HG03520 (cell line): Measurements from ENCODE around the gene WNT9B.
"Not testable (repeated sequence)": the region's sequence is repeated elsewhere in the genome, so short reads cannot be mapped to it uniquely, and the experiment has no call there.

Experiments
- ATAC-seq: cut with Tn5 transposase; IDR thresholded peaks from one replicate; pipeline ENCODE4 v1.9.1; 2021; ENCODE audit warnings: mild to moderate bottlenecking, moderate library complexity; ENCODE audit not compliant: unreplicated experiment

WNT9B gene

GRCh38 chr17:46821482-46822387 is 29.6 kb upstream of the WNT9B start:
- no peak for ATAC-seq

- no peak for ATAC-seq
Measured at GRCh38 chr17:46822388-46822921, 28.9 kb upstream of the WNT9B start.

GRCh38 chr17:46823657-46824056 is 27.7 kb upstream of the WNT9B start:
- no peak for ATAC-seq

GRCh38 chr17:46826116-46826515 is 25.3 kb upstream of the WNT9B start:
- ATAC-seq = no peak

GRCh38 chr17:46827274-46827673 is 24.1 kb upstream of the WNT9B start:
- ATAC-seq = no peak

GRCh38 chr17:46831573-46832330 is 19.6 kb upstream of the WNT9B start:
- ATAC-seq = no peak

GRCh38 chr17:46832331-46832821 is 19.0 kb upstream of the WNT9B start:
- ATAC-seq = no peak

GRCh38 chr17:46832945-46833839 is 18.2 kb upstream of the WNT9B start:
- ATAC-seq = no peak

GRCh38 chr17:46833840-46834208 is 17.6 kb upstream of the WNT9B start:
- no peak for ATAC-seq

GRCh38 chr17:46834846-46835245 is 16.5 kb upstream of the WNT9B start:
- ATAC-seq = no peak

GRCh38 chr17:46836500-46836899 is 14.9 kb upstream of the WNT9B start:
- ATAC-seq = no peak

- ATAC-seq = no peak
Measured at GRCh38 chr17:46837521-46837920, 13.9 kb upstream of the WNT9B start.

- ATAC-seq = no peak
Measured at GRCh38 chr17:46839211-46839610, 12.2 kb upstream of the WNT9B start.

GRCh38 chr17:46840596-46840995 is 10.8 kb upstream of the WNT9B start:
- ATAC-seq = not testable (repeated sequence)

GRCh38 chr17:46841561-46842379 is 9.6 kb upstream of the WNT9B start:
- ATAC-seq = no peak

- no peak for ATAC-seq
Measured at GRCh38 chr17:46842835-46843234, 8.5 kb upstream of the WNT9B start.

GRCh38 chr17:46847204-46848191 is 3.9 kb upstream of the WNT9B start:
- no peak for ATAC-seq

GRCh38 chr17:46848534-46848933 is 2.8 kb upstream of the WNT9B start:
- no peak for ATAC-seq

GRCh38 chr17:46850688-46851028 is 725 bp upstream of the WNT9B start:
- ATAC-seq = no peak
